DND-41 (cell line): Measurements from ENCODE around the gene MUTYH.
"Not testable (repeated sequence)": the region's sequence is repeated elsewhere in the genome, so short reads cannot be mapped to it uniquely, and the experiment has no call there.

Experiments used
- CTCF ChIP-seq: IDR thresholded peaks from 2 replicates; pipeline ENCODE4 v1.5.1; 2012; ENCODE audit warnings: borderline replicate concordance, low read length, moderate library complexity, mild to moderate bottlenecking; ENCODE audit not compliant: poor library complexity, severe bottlenecking; ENCODE audit errors: extremely low read depth
- EZH2 ChIP-seq: IDR thresholded peaks from 3 replicates; pipeline ENCODE4 v1.6.1; 2012; ENCODE audit warnings: borderline replicate concordance, low read depth, mild to moderate bottlenecking, moderate library complexity, low read length, inconsistent platforms; ENCODE audit not compliant: severe bottlenecking

GRCh38 chr1:45360981-45361380 is 20.7 kb upstream of the MUTYH start:
- TF ChIP-seq CTCF, EZH2: not testable (repeated sequence)
